ENCODE measurements around the gene SHB.

The SHB gene

DNA sequence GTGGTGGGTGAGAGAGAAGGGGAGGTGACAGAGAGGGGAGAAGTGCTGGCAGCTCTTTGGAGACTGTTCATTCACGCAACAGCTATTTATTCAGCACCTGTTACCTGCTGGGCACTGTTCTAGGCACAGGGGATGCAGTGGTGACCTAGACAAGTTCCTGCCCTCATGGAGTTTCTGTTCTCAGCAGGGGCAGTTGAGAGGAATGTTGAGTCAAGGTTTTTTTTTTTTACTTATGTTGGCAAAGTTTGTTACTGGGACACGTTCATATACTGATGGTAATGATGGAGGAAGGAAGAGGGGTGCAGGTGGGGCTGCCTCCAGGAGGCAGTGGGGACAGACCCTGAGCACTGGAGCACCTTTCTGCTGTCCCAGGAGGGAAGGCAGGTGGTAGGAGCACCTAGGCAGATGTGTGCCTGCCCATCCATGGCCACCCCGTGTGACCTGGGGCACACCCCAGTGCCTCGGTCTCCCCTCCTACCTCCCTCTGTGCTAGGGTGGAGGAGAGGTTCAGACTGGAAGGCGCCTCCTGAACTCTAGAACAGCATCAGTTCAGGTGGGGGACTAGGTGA lies 115.7 kb downstream of the SHB start:
- DNase-seq (ENCODE audit: low read depth) = no peak

GRCh38 chr9:37952731-37953130 lies 116.3 kb downstream of the SHB start:
- no peak for DNase-seq (ENCODE audit: low read depth)

GRCh38 chr9:37951671-37952449 lies 117.2 kb downstream of the SHB start:
- DNase-seq (ENCODE audit: low read depth) = no peak

- no peak for DNase-seq (ENCODE audit: low read depth)
Measured at GRCh38 chr9:37950561-37950960, 118.5 kb downstream of the SHB start.

GRCh38 chr9:37949576-37949975 lies 119.5 kb downstream of the SHB start:
- DNase-seq (ENCODE audit: low read depth) = no peak

GRCh38 chr9:37948417-37948980 lies 120.5 kb downstream of the SHB start:
- DNase-seq (ENCODE audit: low read depth) = no peak

DNA sequence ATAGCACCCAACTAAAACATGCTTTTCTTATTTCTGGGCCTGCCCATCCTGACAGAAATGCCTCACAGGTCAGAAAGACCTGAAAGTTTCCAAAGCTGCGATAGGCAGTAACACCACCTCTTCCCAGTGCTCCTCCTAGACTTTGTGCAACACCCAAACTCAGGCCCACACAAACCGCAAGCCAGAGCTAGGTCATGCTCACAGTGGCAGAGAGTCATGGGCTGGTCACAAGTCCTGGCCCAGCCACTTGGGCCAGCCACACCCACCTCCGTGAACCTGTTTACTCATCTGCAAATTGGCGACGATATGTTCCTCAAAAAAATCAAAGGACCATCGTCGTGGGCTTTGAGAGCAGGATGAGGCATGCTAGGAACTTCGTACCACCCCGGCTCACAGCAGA lies 121.0 kb downstream of the SHB start:
- DNase-seq (ENCODE audit: low read depth) = no peak

- no peak for DNase-seq (ENCODE audit: low read depth)
Measured at GRCh38 chr9:37947471-37947870, 121.6 kb downstream of the SHB start.

DNA sequence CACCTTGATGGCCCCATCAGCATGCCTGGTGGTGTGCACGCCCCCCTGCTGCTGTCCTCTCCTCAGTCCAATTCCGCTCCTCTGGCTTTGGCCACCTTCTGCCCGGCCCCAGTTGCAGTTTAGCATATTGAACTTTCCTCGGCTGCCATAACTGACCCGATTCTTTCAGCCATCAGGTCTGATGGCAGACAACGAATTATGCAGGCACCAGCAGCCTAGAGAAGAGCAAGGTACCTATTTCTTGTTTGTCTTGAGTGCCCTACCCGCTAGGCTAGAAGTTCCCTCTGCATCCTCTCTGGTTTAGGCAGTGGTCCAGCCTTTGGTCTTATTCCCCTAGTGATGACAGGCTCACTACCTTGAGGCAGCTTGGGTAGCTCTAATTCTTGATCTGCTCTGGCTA lies 122.1 kb downstream of the SHB start:
- DNase-seq (ENCODE audit: low read depth) = no peak

- no peak for DNase-seq (ENCODE audit: low read depth)
Measured at GRCh38 chr9:37946041-37946440, 123.0 kb downstream of the SHB start.

DNA sequence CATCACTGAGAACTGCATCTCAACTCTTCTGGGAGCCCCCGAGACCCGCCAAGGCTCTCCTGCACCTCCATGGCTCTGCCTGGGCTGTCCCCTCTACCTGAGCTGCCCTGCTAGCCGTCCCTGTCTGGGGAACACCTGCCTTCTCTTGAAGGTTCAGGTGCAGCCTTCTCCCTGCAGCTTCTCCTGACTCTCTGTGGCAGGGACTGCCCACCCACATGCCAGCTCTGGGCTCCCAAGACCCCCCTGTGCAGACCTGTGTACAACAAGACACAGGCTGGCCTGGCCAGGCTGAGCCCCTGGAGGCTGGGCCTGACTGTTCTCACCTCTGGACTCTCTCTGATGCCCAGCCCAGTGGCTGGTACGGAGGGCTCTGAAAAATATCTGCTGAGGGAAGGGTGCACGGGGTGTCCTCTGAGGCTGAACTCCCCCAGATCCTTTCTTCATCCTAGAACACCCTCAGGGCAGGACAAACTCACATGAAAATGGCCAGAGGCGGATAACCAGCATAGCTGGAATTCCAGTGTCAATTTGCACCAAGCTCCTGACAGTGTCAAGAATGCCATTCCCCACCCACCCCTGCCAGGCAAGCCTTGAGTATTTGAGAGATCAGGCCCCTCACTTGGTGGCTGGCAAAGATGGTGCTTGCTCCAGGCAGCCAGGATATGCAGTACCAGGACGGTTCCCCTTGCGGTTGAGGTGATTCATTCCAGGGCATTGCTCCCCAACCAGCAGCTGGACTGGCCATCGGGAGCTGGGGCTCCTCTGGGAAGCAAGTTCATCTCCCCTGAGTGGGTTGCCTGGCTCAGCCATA lies 124.2 kb downstream of the SHB start:
- no peak for DNase-seq (ENCODE audit: low read depth)

GRCh38 chr9:37944266-37944650 lies 124.8 kb downstream of the SHB start:
- no peak for DNase-seq (ENCODE audit: low read depth)

DNA sequence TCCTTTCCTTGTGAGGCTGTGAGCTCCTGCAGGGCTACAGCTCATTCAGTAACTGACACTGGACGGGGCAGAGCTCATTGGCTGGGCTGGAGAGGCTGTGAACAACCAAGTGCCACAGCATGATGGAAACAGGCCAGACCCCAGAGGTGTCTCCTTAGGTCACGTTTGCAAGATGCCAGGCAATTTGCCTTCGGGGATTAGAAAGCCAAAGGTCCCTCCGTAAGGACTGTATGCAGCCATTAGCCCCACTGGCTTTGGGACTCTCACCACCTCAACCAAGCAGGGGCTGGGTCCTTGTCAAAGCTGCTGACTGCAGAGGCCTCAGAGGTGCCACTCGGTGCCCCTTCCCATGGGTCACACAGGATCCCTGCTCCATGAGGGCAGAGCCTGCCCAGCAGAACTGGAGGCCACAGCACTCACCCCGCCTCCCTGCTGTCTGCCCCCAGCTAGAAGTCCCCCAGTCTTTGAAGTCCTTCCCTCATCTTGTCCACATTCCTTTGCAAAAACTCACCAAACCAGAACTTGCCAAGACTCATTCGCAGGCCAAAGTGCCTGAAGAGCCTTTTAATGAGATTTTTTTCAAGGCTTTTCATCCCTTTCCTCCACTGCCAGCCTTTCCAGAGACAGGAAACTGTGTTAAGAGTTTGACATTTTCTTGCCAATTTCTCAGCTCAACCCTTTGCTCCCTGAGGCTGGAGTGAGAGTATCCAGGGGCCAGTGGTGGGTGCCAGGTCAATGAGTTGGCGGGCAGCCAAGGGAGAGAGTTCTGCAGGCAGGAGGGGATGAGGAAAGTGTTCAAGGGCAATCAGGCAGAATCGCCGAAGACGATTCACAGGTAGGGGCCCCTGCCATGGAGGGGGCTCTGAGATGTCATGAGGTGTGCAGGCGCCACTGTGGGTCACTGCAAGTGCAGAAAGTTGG lies 125.4 kb downstream of the SHB start:
- peak; percentile 92 for DNase-seq (ENCODE audit: low read depth)

GRCh38 chr9:37942621-37943344 lies 126.2 kb downstream of the SHB start:
- DNase-seq (ENCODE audit: low read depth) = no peak

GRCh38 chr9:37941253-37941652 lies 127.8 kb downstream of the SHB start:
- no peak for DNase-seq (ENCODE audit: low read depth)

DNA sequence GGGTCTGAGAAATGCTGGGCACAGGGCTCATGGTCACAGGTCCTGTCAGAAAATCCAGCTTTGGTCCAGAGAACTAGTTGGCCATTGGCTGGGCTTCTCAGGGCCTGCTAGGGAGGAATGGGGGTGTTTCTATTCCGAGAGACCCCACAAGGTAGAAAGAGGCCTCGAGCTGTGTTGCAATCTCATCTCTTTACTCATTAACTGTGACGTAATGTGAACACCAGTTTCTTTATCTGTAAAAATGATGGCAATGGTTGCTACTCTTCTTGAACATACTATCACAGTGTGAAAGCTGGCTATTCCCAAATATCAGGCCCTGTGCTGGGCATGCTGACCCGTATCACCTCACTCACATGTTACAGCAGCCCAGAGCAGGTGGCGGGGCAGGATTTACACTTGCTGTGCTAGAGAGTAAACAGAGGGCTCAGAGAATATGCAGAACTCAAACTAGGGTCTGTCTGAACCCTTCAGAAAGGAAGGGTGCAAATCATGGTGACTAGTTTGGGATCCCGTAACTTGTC lies 129.4 kb downstream of the SHB start:
- no peak for DNase-seq (ENCODE audit: low read depth)

DNA sequence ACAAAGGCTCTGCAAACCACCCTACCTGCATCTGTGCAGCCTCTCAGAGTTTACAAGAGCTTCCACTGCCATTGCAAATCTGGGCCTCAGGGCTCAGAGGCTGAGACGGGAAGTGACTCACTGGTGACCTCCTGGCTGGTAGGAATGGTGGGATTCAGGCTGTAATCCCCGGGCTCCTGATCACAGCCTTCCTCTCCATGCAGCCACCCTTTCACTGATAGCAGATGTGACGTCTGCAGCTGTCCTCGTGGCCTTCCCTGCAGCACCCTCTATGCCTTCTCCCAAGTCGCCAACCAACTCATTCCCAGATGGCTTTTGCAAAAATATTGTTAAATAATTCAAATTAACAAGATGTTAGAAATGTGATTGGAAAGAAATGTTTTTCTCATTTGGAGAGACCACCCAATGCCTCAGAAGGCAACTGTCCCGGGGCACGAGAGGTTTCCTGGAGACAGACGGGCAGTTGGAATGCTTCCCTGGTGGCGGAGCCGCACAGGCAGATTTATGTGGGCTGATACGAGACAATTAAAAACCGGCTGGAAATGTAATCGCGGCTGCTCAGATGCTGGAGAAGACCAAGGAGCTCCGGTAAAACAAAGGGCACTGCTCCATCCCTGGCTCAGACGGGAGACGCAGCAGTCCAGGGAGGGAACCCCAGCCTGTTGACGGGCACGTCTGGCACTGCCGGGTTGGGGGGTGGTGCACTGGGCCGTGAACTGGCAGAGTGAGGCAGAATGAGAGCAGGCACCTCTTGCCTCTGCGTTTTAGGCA lies 130.7 kb downstream of the SHB start:
- DNase-seq (ENCODE audit: low read depth) = peak; percentile 49

- DNase-seq (ENCODE audit: low read depth) = no peak
Measured at GRCh38 chr9:37937366-37937765, 131.7 kb downstream of the SHB start.

DNA sequence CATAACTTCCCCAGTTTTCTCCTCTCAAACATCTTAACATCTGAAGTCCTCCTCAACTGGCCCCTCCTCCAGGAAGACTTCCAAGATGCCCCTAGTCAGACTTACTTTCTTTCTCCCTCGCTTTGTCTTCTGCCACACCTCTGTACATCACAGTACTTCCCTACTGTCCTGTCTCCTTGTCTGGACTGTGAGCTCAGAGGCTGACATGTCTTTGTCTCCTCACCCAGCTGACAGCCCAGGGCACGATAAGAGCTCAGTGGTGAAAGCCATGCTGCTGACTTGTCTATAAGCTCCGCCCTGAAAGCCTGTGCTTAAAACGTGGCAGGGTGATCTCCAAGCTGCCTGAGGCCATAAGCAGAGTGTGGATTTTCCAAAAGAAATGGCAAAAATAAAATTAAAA lies 132.1 kb downstream of the SHB start:
- DNase-seq (ENCODE audit: low read depth) = no peak

- no peak for DNase-seq (ENCODE audit: low read depth)
Measured at GRCh38 chr9:37936376-37936775, 132.7 kb downstream of the SHB start.
